ENCODE data around the gene NUB1.
A peak's percentile ranks its signal among the peaks of the same experiment; 100 is the strongest.

Gene NUB1

DNA sequence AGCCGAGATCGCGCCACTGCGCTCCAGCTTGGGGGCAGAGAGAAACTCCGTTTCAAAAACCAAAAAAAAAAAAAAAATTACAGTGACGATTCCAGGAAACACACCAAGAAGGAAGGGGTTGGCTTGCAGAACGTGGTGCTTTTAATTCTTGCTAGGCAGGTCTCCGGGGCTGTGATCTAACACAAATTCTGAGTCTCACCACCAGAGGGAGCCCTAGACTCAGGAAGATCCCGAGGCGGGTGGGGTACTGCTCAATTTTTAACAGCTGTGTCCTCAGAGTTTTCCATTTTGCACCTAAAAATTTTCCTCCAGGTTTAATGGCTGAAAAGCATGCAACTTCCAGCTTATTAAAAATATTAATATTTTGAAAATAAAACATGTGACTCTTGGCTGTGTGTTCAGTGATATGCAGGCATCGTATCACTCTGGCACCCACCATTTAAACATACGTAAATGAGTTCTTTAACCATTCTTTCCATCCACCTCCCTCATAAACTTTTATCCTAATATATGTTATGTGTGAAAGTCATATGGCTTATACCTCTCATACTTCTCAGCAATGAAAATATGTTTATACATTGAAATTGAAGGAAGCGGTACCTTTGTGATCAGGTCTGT is 26.5 kb upstream of the NUB1 start:
- DNase-seq = peak; percentile 75 to 84

DNA sequence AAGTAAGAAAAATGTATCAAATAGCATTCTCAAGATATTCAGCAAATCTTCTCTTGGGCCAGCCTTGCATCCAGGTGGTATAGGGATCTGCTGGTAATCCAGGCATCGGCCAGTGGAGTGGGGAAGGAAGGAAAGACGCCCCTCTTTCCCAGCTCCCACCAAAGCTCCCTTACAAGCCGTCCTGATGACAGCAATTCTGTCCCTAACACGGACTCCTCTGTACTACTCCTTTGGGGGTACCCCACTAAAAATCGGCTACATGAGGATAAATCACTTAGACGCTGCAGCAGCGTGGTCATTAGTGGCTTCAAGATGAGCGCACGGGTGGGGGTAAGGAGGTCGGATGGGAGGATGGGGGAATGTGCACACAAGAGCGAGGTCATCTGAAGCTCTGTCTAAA is 24.7 kb upstream of the NUB1 start:
- no peak for DNase-seq

DNA sequence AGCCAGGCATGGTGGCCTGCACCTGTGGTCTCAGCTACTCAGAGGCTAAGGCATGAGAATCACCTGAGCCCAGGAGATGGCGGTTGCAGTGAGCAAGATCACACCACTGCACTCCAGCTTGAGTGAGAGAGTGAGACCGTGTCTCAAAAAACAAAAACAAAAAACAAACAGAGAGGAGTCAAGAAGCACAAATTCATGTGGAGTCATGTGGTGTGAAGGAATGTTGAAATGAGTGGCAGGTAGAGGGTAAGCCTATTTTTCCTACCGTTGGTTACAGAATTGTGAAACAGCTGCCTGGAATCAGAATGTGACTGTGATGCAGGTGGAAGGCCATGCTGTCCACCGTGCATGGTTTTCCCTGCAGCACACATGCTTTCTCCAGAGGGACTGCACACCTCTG is 23.7 kb upstream of the NUB1 start:
- no peak for DNase-seq

DNA sequence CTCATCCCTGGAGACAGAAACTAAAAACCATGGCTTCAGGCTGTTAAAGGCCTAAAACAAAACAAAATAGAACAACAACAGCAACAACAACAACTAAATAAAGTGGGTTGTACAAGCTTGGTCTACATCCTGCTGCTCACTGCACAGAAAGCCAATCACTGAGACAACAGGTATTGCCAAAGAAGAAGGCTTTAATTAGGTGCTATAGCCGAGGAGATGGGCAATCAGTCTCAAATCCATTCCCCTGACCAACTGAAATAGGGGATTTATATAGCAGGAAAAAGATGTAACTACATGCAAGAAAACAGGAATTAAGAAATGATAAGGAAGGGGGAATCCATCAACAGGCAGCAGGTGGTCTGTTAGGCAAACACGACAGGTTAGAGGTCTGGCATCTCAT is 22.4 kb upstream of the NUB1 start:
- no peak for DNase-seq

DNA sequence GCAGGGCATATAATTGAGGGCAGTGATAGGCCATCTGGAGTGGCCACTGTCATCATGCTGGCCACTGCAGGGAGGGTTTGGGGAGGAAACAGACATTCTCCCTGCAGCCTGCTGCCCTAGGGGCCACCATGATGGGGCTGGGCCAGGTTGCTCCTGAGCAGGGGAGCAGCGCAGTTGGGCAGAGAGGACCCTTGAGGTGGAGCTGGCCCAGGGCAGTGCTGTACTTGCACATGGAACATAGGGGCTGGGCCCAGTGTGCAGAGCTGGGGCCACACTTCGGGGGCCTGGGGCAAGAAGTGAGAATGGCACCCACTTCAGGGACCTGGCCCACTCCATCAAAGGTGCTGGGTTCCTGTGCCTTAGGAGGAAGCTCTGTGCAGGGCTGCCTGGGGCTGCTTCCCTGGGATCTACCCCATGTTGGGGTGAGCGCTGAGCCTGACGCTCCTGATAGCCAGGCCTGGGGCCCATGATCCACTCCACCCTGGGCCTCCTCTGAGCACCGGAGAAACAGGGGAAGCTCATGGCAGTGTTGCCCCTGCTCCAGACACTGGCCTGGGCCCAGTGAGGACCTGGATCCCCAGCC is 21.3 kb upstream of the NUB1 start:
- no peak for DNase-seq

DNA sequence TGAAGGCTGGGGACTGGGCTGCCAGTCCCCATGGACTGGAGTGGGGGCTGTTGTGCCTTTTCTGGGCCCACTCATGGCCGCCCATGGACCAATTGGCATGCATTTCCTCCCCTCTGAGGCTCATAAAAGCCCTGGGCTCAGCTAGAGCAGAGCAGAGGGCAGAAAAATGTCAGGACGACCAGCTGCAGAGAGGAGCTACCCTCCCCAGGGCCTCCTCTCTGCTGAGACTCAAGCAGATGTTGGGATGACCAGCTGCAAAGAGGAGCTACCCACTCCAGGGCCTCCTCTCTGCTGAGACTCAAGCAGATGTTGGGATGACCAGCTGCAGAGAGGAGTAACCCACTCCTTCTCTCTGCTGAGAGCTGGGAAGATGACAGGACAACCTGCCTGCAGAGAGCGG is 20.3 kb upstream of the NUB1 start:
- DNase-seq = no peak

DNA sequence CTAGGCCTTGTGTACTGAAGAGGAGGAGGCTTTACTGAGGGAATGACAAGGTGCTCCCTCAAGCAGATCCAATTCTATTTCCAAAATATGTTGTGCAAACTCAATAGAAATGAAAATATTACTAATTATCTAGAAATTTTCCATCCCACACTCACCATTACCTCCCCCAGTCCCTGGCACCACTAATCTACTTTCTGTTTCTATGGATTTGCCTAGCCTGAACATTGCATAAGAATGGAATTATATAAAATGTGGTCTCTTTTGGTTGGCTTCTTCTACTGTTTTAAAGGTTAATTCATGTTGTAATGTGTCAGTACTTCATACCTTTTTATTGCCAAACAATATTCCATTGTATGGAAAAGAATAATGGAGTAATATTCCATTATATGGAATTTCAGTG is 18.7 kb upstream of the NUB1 start:
- DNase-seq = no peak

DNA sequence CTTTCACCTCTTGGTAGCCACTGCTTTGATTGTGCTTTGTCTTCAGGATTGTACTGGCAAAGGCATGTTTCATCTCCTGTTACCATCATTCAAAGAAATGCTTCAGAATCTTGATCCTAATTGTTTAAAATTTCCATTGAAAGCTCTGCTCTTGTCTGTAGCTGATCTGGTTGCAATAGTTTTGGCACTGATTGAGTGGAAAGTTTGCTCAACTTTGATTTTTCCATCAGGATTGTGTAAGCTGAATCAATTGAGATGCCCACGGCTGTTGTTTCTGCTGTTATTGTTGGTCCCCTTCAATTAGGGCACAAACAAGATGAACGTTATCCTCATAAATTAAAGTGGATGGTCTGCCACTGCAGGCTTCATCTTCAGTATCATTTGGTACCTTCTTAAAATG is 14.6 kb upstream of the NUB1 start:
- DNase-seq = no peak

DNA sequence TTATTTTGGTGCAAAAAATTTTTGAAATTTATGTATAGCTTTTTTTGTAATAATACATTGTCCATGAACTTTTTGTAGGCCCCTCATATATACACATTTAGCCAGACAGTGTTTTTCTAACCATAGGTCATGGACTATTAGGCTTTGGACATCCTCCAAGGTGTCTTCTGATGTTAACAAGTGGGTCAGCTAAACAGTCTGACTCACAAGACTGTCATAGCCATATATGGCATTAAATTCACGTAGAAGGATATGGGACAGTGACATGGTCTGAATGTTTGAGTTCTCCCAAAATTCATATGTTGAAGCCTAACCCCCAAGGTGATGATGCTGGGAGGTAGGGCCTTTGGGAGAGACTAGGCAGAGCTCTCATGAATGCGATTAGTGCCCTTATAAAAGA is 14.0 kb upstream of the NUB1 start:
- DNase-seq = no peak

DNA sequence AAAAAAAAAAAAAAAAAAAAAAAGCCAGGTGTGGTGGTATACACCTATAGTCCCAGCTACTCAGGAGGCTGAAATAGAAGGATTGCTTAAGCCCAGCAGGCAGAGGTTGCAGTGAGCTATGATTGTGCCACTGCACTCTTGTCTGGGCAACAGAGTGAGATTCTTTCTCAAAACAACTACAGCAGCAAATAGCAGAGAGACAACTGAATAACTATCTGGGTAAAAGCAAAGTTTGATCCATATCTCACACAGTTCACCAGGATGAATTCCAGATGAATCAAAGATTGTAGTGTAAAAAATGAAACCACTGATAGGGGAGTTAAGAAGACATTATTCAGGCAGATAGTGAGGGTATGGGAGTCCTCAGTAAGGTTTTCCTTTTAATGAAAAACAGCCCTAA is 11.4 kb upstream of the NUB1 start:
- no peak for DNase-seq

DNA sequence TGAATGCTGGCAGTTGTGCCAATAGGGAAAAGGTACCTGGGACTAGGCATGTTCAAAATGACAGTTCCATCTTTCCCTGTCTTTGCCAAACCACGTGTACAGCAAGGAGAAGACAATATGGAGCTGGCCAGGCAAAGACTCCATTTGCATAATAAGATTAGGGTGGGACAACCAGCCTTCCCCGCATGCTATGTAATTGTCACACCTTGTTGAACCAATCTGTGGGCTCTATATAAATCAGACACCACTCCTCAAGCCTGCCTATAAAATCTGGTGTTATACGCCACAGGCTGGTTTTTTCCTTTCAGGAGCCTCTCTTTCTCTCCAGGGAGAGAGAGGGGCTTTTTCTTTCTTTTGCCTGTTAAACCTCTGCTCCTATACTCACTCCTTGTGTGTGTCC is 11.0 kb upstream of the NUB1 start:
- DNase-seq = no peak

DNA sequence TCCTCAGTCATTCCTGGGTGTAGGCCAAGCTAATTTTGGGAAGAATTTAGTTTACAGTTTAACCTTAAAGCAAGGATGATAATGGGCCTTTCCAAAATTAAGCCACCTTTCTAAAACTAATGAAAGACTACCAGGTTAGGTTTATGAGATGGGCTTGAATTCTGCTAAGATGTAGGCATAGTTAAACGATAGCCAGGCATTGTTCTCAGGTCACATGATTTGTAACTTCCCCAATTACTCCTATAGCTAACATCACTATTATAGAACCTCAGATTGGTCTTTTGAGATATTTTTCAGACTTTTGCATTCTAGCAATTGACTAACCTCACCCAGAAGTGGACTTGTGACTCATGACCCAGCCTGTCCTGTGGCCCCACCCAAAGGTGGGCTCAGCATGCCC is 7.0 kb upstream of the NUB1 start:
- DNase-seq = no peak

DNA sequence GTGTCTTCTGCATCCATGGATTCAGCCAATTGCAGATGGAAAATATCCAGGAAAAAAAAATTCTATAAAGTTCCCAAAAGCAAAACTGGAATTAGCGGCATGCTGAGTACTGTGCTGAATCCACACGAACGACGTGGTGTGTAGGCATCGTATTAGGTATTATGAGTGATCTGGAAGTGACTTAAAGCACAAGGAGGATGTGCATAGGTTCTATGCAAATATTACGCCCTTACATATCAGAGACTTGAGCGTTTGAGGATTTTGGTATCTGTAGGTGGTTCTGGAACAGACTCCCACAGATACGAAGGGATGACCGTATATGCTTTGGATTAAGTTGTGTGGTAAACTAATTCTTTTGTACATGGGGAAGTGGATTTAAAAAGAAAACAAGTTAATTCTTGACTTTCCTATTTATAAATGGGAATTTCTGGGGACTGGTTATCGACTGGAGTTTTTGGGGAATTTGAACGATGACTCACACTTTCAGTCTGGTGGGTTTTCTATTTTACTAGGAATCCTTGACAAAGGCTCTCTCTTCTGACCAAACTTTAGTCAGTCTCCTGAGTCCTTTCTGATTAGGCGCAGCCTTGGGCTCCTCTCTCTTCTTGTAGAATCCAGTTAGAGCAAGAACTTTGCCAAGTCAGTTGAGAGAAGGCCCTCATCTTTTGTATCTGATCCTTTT is 5.4 kb upstream of the NUB1 start:
- DNase-seq = no peak

DNA sequence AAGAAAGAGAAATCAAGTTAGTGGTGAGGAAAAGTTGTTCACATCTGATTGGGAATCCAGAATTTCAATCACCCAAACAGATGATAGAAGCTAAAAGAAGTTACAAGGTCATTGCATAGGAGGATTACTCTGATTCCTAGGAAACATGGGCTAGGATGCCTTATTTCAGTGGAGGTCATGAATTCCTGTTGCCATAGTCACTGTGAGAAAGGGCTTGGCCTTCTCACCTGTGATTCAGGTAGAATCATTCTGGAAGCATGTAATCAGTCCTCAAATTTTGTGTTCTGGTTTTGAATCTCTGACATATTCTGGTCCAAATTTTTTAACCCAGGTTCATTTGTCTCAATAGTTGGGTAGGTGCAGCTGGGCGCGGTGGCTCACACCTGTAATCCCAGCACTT is 4.3 kb upstream of the NUB1 start:
- no peak for DNase-seq

DNA sequence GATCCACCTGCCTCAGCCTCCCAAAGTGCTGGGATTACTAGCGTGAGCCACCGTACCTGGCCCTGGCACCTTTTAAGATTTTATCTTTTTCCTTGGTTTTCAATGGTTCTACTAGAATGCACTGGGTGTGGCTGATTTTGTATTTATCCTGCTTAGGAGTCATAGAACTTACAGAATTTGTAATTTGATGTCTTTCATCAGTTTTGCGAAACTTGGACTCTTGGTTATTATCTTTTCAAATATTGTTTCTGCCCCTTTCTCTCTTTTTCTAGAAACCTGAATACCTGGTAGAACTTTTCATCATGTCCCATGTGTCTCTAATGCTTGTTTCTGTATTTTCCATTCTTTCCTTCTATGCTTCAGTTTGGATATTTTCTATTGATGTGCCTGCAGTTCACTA is 2.8 kb upstream of the NUB1 start:
- DNase-seq = no peak

DNA sequence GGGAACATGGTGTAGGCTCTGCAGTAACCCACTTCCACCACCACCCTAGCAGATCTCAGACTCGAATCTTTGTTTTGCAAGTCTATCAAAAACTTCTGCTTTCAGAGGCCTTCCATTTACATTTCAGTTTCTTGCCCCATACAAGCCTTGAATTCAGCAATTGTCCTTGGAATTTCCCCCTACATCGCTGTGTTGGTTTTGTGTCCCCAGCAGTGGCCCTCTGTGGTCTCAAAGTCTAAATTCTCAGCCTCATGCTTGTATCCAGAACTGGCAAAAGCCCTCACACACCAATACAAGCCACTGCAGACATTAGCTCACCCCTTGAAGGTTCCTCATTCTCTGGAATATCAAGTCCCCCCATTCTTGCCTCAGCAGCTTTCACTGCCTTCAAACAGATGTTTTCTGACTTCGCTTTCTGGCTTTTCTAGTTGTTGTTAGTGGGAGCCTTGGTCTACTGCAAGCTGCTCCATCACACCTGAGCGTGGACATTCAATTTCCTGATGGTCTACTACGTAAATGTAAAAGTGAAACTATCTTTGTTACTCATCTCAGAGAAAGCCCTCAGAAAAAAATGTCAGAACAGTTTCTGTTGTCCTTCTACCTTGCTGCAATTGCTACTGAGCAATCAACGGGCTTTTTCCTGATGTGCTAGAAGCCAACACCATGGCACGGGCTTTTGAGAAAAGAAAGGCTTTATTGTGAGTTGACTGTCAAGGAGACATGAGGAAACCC is 1.8 kb upstream of the NUB1 start:
- peak in 1 of 2 donors; percentile 14 for DNase-seq

DNA sequence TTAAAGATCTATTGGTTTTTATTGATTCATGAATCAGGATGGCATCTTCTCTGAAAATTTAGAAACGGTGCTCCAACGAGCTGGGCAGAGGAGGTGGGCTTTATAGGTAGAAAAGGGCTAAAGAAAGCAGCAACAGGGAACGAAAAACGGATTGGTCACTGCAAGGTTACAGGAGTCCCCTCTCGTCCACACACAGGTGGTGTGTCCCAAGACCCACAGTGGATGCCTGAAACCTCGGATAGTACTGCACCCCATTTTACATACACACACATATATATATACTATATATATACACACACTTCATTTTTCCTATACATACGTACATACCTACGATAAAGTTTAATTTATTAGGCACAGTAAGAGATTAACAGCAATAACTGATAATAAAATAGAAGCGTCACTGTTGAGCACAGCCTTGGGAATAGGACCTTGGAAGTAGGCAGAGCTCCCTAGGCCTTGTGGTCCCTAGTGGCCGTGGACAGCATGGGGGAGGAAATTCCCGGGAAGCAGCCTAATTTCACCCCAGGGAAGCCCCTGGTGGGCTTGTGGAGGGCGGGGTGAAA is 737 bp upstream of the NUB1 start:
- DNase-seq = no peak

DNA sequence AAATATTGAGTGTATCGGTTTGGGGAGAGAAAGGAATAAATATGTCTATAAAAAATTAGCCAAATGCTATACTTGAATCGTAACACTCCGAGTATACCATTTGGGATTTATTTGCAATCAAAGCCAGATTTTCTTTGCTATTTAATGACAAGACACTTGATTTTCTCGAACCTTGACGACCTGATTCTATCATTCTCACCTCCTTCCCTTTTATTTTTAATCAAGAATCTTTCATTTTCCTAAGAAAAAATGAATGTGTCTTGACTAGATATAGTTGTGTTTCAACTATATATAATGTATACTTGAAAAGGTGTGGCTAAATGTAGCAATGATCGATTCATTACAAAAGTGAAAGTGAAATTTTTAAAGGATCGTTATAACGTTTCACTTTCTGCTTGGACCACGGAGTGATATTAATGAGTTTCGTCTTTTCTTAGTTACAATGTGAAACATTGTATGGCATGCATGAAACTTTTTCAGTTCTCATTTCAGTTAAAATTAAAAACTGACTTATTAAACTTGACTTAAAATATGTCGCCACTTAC is 562 bp downstream of the NUB1 start:
- no peak for DNase-seq

DNA sequence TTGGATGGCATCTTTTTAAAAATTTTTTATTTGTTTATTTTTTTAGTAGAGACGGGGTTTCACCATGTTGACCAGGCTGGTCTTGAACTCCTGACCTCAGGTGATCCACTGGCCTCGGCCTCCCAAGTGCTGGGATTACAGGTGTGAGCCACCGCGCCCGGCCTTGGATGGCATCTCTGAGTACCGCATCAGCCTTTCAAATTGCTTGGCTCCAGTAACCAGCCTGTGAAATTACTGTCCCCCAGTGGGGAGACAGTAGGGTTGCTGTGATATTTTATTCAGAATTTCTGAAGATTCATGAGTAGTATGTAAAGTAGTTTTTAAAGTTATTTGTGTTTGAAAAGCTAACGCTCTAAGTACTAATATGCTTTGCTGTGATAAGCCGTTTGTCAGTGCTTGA is 1.2 kb downstream of the NUB1 start:
- no peak for DNase-seq

DNA sequence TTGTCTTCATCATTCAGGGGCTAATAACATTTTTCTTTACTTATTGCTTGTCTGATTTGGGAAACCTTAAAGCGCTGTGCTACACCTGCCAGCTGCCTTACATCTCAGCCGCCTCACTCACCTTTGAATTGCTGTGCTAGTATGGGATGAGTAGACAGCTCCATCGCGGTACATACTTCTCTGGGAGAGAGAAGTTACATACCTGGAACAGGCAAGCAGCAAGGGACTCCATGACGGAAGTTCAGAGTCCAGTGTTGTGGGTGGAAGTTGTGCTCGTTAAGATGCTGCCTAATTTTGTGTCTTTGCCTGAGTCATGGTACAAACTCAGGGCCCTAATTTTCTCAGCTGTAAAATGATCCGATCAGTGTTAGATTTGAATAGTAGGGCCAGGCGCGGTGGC is 1.9 kb downstream of the NUB1 start:
- no peak for DNase-seq

DNA sequence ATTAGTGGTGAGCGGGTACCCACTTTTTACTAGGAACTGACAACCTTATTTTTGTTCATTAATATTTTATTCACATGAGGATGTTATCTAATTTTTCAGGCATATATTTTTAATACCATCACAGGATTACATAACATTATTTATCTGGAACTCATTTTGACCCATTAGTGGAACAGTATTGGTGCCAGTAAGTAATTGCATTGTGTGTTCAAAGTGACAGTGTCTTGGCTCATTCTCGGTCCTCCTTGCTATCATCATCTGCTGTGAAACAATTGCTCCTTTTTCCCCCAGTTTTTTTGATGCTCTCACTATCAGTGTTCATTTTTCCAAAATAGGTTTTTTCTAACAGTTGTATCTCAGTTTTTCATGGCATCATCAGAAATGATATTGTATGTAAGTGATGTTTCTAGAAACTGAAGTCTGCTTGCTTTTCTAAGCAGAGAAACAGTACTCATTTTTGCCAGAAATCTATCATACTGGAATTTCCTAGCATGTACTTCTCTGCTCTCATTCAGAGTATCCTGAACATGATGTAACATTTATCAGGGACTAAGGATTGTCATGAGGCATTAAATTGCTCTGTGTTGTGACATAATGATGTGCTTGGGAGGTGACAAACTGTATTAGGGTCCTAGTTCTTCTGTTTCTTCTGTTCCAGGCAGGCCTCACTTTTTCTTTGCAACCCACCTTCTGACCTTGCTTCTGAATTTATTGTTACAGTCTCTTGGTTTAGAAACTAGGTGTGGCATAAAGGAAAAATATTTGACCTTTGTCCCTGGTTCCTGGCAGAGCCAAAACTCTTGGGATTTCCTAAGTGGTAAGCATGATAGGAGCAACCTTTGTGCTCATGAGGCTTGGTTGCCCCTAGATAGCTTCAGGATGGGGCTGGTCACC is 4.2 kb downstream of the NUB1 start:
- no peak for DNase-seq

DNA sequence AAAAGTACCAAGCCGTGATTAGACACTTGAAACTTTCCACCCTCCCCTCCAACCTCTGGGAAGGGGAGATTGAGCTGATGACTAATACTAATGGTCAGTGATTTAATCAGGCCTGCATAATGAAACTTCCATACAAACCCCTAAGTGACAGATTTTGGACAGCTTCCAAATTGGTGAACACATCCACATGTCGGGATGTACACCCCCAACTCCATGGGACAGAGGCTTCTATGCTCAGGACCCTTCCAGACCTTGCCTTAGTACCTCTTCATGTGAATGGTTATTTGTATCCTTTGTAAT is 4.8 kb downstream of the NUB1 start:
- no peak for DNase-seq

DNA sequence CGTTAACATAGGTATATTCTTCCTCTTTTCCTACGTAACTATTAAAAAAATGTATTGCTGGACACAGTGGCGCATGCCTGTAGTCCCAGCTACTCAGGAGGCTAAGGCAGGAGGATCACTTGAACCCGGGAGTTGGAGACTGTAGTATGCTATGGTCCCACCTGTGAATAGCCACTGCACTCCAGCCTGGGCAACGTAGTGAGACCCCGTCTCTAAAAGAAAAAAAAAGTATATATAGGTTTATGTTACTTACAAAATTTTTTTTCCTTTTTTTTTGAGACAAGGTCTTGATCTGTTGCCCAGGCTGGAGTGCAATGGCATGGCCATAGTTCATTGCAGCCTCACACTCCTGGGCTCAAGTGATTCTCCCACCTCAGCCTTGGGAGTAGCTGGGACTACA is 5.6 kb downstream of the NUB1 start:
- DNase-seq = no peak
